Endothelial cell of umbilical vein (primary cell): ENCODE results near the gene COL23A1. TPM values are rescaled to one million over a fixed set of nuclear protein-coding genes. Genes with fewer than 3 reads are reported as not detected.

Experiments used
- BruUV-seq: library from RNA; stranded (reverse); fragments of 400-500 nt; replicated peaks from 2 replicates; lab custom pipeline; 2021; lab: Mats Ljungman, UMichigan
- CTCF ChIA-PET: fragments of 300-600, 350-600 bp; sonication (Branson Sonifier 250); formaldehyde crosslinking; loops from one replicate; lab custom pipeline; 2021; ENCODE audit warnings: antibody characterized with exemption, inconsistent platforms; lab: Charles Lee
- POLR2A ChIA-PET: fragments of 300-600, 350-600 bp; sonication (Branson Sonifier 250); formaldehyde crosslinking; loops from one replicate; lab custom pipeline; 2021; ENCODE audit warnings: antibody characterized with exemption, inconsistent platforms; lab: Charles Lee
- DNase-seq: peaks from one replicate; pipeline ENCODE4 v3.0.0-alpha.2; 2011; ENCODE audit warnings: low read depth, low spot score
- FAIRE-seq: peaks from 2 replicates; lab custom pipeline; 2011; peaks lifted over from hg19 to GRCh38; lab: Jason Lieb, UNC
- H2AFZ ChIP-seq: 2 replicates; pipeline ENCODE4 v1.6.0; 2012; ENCODE audit warnings: low read depth, low read length, control low read depth, inconsistent platforms
- H3K27ac ChIP-seq: 2 replicates; pipeline ENCODE4 v1.5.1; 2011; ENCODE audit warnings: low read depth, mild to moderate bottlenecking, control low read depth, low read length, moderate library complexity; ENCODE audit not compliant: insufficient read depth
- H3K27me3 ChIP-seq, 2 experiments: 2 replicates each; pipeline versions ENCODE4 v1.6.0 to v1.6.1; 2011; ENCODE audit warnings: low read length in 2 of 2, mixed read lengths in 1 of 2; ENCODE audit not compliant: control insufficient read depth in 2 of 2, insufficient read depth in 2 of 2
- H3K36me3 ChIP-seq, 2 experiments: 2 replicates in 1 of 2; 3 replicates in 1 of 2; pipeline ENCODE4 v1.5.1; 2011; ENCODE audit warnings: low read length in 2 of 2, mild to moderate bottlenecking in 1 of 2, moderate library complexity in 1 of 2; ENCODE audit not compliant: control insufficient read depth in 2 of 2, insufficient read depth in 2 of 2; ENCODE audit errors: extremely low read depth in 1 of 2
- H3K4me1 ChIP-seq: 3 replicates; pipeline ENCODE4 v1.5.1; 2011; ENCODE audit warnings: mild to moderate bottlenecking, low read length; ENCODE audit not compliant: control insufficient read depth, insufficient read depth; ENCODE audit errors: extremely low read depth
- H3K4me2 ChIP-seq: 2 replicates; pipeline ENCODE4 v1.6.1; 2011; ENCODE audit warnings: low read length, control low read depth, mixed read lengths; ENCODE audit not compliant: insufficient read depth
- H3K4me3 ChIP-seq, 3 experiments: fragments of 200-600 bp in 1 of 3; sonication (generic), shearing (Covaris generic) in 1 of 3; replicated peaks in 1 of 3; 2 replicates each; pipeline ENCODE4 v1.5.1; 2011 to 2016; ENCODE audit warnings: control low read depth in 3 of 3, low read length in 3 of 3, mild to moderate bottlenecking in 2 of 3, inconsistent platforms in 1 of 3, low read depth in 1 of 3, moderate library complexity in 1 of 3; ENCODE audit not compliant: insufficient read depth in 1 of 3
- H3K79me2 ChIP-seq: 2 replicates; pipeline ENCODE4 v1.6.0; 2012; ENCODE audit warnings: low read length, inconsistent platforms; ENCODE audit not compliant: control insufficient read depth, insufficient read depth
- H3K9ac ChIP-seq: replicated peaks from 2 replicates; pipeline ENCODE3; 2011; ENCODE audit warnings: low read length, control low read depth; ENCODE audit not compliant: insufficient read depth; ENCODE audit errors: extremely low read depth
- H3K9me1 ChIP-seq: replicated peaks from 3 replicates; pipeline ENCODE4 v1.6.0; 2011; ENCODE audit warnings: mild to moderate bottlenecking, low read length; ENCODE audit not compliant: control insufficient read depth, insufficient read depth; ENCODE audit errors: extremely low read depth
- H3K9me3 ChIP-seq: replicated peaks from 2 replicates; pipeline ENCODE4 v1.5.1; 2012; ENCODE audit warnings: low read length, inconsistent platforms; ENCODE audit not compliant: control insufficient read depth, insufficient read depth
- H4K20me1 ChIP-seq: replicated peaks from 2 replicates; pipeline ENCODE3; 2011; ENCODE audit warnings: mild to moderate bottlenecking, low read length; ENCODE audit not compliant: control insufficient read depth, insufficient read depth; ENCODE audit errors: extremely low read depth
- CTCF ChIP-seq, 2 donors: IDR thresholded peaks; 1 replicate in 1 of 2; 2 replicates in 1 of 2; pipeline ENCODE4 v1.5.1; 2011; ENCODE audit warnings: low read length in 2 of 2, mild to moderate bottlenecking in 2 of 2, moderate library complexity in 2 of 2, control low read depth in 1 of 2, inconsistent platforms in 1 of 2, low read depth in 1 of 2; ENCODE audit not compliant: insufficient read depth in 1 of 2; ENCODE audit errors: extremely low read depth in 1 of 2
- EZH2 ChIP-seq: IDR thresholded peaks from 2 replicates; pipeline ENCODE4 v1.6.1; 2012; ENCODE audit warnings: borderline replicate concordance, low read depth, mild to moderate bottlenecking, moderate library complexity, low read length, inconsistent platforms; ENCODE audit not compliant: severe bottlenecking
- FOS ChIP-seq: IDR thresholded peaks from 2 replicates; pipeline ENCODE4 v1.6.1; 2011; ENCODE audit warnings: mild to moderate bottlenecking, low read length, moderate library complexity, borderline replicate concordance; ENCODE audit not compliant: insufficient read depth
- GATA2 ChIP-seq: IDR thresholded peaks from 2 replicates; pipeline ENCODE4 v1.7.0; 2011; ENCODE audit warnings: low read depth, mild to moderate bottlenecking, moderate library complexity, mixed read lengths, low read length; ENCODE audit not compliant: insufficient read length, insufficient read depth
- JUN ChIP-seq: IDR thresholded peaks from 2 replicates; pipeline ENCODE4 v1.6.1; 2011; ENCODE audit warnings: borderline replicate concordance, low read depth; ENCODE audit not compliant: insufficient read length, insufficient read depth
- MAX ChIP-seq: IDR thresholded peaks from 2 replicates; pipeline ENCODE4 v1.6.1; 2011; ENCODE audit not compliant: insufficient read depth, insufficient read length
- MYC ChIP-seq: IDR thresholded peaks from one replicate; pipeline ENCODE4 v1.6.1; 2011; ENCODE audit warnings: mild to moderate bottlenecking, low read depth, low read length
- POLR2A ChIP-seq: IDR thresholded peaks from 2 replicates; pipeline ENCODE4 v1.6.1; 2012; ENCODE audit warnings: low read depth, mild to moderate bottlenecking, control low read depth, low read length
- POLR2AphosphoS5 ChIP-seq: IDR thresholded peaks from 2 replicates; pipeline ENCODE4 v1.6.1; 2012; ENCODE audit warnings: low read depth, mild to moderate bottlenecking, control low read depth, low read length, moderate library complexity; ENCODE audit not compliant: insufficient read depth
- dilution Hi-C: fragments of 300-500 bp; cut with MboI; formaldehyde crosslinking; loops from one replicate; pipeline ENCODE4 v1.15.0; 2019; ENCODE audit warnings: low sequenced_read_pairs; ENCODE audit not compliant: extremely low pct_ligation_motif_present
- intact Hi-C: fragments of 100-400 bp; cut with micrococcal nuclease; formaldehyde crosslinking; loops from one replicate; pipeline ENCODE4 v1.10.0; 2022
- polyA plus RNA-seq, 4 experiments: library from polyadenylated mRNA; depleted of rRNA in 3 of 4; stranded (reverse) in 3 of 4; unstranded in 1 of 4; fragments of >200 nt; gene quantifications; 2 replicates each; pipeline versions ENCODE4 v1.2.1 to v1.2.3, GENCODE V29; 2011 to 2012; ENCODE audit warnings: missing spikeins in 1 of 4
- total RNA-seq: library from RNA; stranded (reverse); gene quantifications from 2 replicates; pipeline ENCODE4 v1.2.3, GENCODE V29; 2021

COL23A1 gene
- total and polyA plus RNA-seq, 2 donors (not counting 3 experiments of a cell fraction or from before 2014, with no cell fraction given), result not detected

GRCh38 chr5:178496214-178496613, 94.0 kb downstream of the COL23A1 start:
- no peak overlapping the region for H2AFZ ChIP-seq
- no peak for TF ChIP-seq POLR2A
- no peak for TF ChIP-seq MAX
- no peak for TF ChIP-seq EZH2
- no peak for TF ChIP-seq POLR2AphosphoS5
- TF ChIP-seq MYC, result no peak
- no peak for TF ChIP-seq CTCF (IDR thresholded peaks at IDR 0.05; ENCODE audit: extremely low read depth in 1 of 2, insufficient read depth in 1 of 2, low read depth in 1 of 2, low read length in 2 of 2)
- TF ChIP-seq FOS, result no peak
- TF ChIP-seq JUN, result no peak
- TF ChIP-seq GATA2, result no peak
- no peaks in the 10 kb centered on the region for H3K9me1 ChIP-seq
- no peak overlapping the region for H3K4me3 ChIP-seq
- ChIA-PET CTCF (interaction anchor here (1.0 kb wide), 1 partner anchor 15 kb away, joined by 3 read pairs; no protein-coding TSS in a partner anchor), POLR2A (no interaction called here)
- H3K27ac ChIP-seq, result peak overlapping the region; percentile 70
- H4K20me1 ChIP-seq, result no peaks in the 10 kb centered on the region
- DNase-seq (no peak), FAIRE-seq (no peak)
- H3K9me3 ChIP-seq, result no peaks in the 10 kb centered on the region
- H3K36me3 ChIP-seq, result no peaks in the 10 kb centered on the region
- H3K4me1 ChIP-seq, result peaks cover 9% of the 10 kb centered on the region
- dilution Hi-C loops, result no loop called here
- no peaks in the 10 kb centered on the region for H3K79me2 ChIP-seq
- H3K4me2 ChIP-seq, result no peak overlapping the region
- no peak overlapping the region for H3K9ac ChIP-seq
- intact Hi-C loops, result loop anchor here (1.0 to 2.0 kb wide), 4 partner anchors 29 to 261 kb away; no protein-coding TSS in a partner anchor
- no peaks in the 10 kb centered on the region for H3K27me3 ChIP-seq
- BruUV-seq, result TSS peak; percentile 34
